Fibroblast of the aortic adventitia (primary cell): ENCODE measurements around the gene NRM. TPM values are rescaled to one million over a fixed set of nuclear protein-coding genes. Genes with fewer than 3 reads are reported as not detected.

Source experiments
- DNase-seq: peaks from one replicate; pipeline ENCODE4 v3.0.0-alpha.2; 2010; ENCODE audit warnings: low read depth
- H3K4me3 ChIP-seq: 2 replicates; pipeline ENCODE4 v1.5.1; 2011; ENCODE audit warnings: low read depth, mild to moderate bottlenecking, control low read depth, low read length, moderate library complexity
- total RNA-seq: library from RNA; depleted of rRNA; stranded (reverse); fragments of >200 nt; gene quantifications from 2 replicates; pipeline ENCODE4 v1.2.3, GENCODE V29; 2012; ENCODE audit warnings: low replicate concordance
- TF ChIP-seq, protein P1 (sequence below): IDR thresholded peaks from 2 replicates; pipeline ENCODE4 v1.5.1; 2011; ENCODE audit warnings: mild to moderate bottlenecking, low read length, control low read depth, inconsistent platforms; ENCODE audit not compliant: insufficient read depth

Gene NRM
- total RNA-seq, 1 donor, result 9.9 TPM

DNA sequence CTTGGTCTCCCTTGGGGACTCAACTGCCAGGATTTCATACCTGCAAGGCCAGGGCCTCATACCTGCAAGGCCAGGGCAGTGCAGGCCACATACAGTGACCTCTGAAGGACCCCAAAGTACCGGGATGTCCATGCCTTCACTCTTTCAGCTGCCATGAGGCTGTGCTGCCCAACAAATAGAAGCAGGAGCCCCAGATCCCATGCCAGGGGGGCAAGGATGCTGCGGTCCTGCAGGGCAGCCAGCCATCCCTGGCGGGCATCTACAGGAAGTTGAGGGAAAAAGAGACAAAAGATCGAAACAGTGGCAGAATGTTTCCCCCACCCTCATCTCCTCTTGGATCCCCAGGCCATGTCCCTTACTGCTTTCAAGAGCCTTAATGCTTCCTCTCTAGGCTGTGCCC lies 799 bp downstream of the NRM start:
- peak overlapping the region; percentile 92 for H3K4me3 ChIP-seq
- no peak for DNase-seq
- TF ChIP-seq, protein P1, sequence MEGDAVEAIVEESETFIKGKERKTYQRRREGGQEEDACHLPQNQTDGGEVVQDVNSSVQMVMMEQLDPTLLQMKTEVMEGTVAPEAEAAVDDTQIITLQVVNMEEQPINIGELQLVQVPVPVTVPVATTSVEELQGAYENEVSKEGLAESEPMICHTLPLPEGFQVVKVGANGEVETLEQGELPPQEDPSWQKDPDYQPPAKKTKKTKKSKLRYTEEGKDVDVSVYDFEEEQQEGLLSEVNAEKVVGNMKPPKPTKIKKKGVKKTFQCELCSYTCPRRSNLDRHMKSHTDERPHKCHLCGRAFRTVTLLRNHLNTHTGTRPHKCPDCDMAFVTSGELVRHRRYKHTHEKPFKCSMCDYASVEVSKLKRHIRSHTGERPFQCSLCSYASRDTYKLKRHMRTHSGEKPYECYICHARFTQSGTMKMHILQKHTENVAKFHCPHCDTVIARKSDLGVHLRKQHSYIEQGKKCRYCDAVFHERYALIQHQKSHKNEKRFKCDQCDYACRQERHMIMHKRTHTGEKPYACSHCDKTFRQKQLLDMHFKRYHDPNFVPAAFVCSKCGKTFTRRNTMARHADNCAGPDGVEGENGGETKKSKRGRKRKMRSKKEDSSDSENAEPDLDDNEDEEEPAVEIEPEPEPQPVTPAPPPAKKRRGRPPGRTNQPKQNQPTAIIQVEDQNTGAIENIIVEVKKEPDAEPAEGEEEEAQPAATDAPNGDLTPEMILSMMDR, result no peak

DNA sequence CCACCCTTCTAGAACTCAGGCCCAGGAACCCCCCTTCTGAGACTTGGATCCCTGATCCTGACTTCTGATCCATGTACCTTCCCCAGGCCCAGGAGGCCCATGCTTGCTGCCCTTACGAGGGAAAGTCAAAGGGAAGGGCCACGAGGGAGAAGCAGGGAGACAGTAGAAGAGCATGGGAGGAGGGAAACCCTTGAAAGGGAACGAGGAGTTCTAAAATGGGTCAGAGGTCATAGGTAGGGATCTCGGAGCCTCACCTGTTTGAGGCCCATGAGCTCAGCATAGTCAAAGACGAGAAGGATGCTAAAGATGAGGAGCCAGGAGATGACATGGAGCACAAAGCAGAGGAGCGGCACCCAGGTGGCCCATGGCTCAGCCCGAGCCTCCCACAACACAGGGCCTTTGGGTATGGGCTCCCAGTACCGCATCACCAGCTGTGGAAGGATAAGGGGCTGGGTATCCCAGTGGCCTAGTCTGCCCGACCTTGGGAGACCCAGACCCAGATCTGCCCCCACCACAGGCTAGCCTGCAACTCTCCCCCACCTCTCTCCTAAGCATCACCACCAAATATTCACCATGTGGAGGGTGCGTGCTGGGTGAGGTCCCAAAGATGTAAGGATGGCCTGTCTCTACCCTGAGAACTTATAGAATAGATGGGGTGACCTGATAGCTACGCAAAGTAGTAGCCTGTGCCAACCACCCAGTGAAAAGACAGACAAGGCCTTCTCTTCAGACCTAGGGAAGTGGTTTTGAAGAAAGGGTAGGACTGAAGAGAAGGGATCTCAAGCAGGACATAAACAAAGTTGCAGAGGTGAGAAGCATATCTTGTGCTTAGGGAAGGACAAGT lies 1.5 kb downstream of the NRM start:
- peak overlapping the region; percentile 93 for H3K4me3 ChIP-seq
- TF ChIP-seq, protein P1, result peak; percentile 0
- no peak for DNase-seq

DNA sequence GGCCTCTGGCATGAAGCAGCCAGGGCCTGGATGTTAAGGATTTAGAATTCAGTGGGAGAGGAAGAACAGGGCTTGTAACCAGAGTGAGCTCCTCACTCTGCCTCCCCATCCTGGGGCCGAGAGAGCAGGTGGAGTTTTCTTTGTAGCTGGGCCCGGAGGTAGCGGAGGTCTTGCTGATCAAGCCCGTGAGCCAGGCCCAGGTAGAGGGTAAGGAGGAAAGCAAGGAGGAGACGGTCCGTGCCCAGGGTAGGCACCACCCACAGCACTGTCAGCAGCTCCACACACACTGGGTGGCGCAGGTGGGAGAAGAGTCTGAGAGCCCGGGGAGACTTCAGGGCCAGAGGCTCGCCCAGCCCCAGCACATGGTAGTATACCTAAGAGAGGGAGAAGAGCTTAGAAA lies 2.2 kb downstream of the NRM start:
- peak overlapping the region; percentile 93 for H3K4me3 ChIP-seq
- DNase-seq, result no peak
- TF ChIP-seq, protein P1, result no peak

DNA sequence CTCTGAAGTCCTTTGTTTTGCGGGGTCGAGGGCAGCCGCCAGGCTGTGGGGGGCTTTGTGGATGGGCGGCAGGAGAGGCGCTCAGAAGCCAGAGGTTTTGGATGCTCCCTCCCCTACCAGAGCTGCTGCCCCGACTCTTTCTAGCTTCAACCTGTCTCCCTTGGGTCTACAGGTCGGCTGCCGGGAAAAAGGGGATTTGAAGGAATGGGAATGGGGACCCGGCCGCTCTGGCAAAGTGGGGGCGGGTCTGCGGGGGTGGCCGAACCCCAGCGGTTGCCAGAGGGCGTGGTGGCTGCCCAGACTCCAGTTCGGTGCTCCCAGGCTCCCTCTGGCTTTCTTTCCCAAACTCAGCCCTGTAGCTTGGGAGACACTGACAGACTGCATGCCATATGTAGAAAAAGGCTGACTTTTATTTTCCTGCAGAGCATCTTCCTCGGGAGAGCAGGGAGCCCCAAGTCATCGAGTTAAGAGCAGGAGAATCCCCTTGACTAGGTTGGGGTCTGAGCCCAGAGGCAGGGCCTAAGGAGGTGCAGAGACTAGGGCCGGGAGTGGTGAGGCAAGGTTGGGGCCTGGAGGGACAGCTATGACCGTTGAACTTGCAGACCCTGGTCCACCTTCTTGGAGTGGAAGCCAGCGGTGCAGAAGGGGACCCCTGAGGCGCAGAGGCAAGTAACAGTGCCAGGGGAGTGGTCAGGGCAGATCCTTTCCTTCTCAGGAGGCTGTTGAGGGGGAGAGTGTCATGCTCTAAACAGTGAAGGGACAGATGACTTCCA lies 2.9 kb downstream of the NRM start:
- TF ChIP-seq, protein P1, result peak; percentile 41
- peak overlapping the region; percentile 93 for H3K4me3 ChIP-seq
- peak; percentile 59 for DNase-seq

DNA sequence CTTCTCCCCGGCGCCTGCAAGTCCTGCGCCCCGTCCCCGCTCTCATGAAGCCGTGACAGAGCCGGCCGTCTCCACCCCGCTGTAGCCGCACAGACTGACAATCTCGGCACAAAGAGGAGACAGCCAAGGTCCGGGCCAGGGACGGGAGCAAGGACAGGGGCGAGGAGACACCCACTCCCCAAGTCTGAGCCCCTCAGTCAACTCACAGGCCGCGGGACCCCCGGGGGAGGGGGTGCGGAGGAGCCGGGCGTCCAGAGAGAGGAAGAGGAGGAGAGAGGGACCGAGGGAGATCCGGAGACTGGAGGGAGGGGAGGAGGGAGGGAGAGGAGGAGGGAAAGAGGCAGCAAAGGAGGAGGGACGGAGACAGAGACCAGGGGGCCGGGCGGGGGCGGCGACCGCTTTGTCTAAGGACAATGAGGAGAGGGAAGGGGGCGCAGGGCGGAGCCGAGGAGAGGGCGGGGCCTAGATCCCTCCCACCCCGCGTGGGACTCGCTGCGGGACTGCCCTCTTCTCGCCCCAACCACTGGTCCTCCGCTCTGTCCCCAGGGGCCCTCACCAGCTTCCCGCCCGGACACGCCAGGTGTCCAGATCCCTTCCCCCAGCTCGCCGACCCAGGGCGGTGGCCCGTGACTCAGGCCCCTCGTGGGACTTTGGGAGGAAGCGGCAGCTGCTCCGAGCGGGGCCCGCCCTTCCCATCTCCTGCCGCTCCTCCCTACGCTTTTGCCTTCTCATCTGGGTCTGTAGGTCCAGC lies 3.7 kb downstream of the NRM start:
- H3K4me3 ChIP-seq, result peak overlapping the region; percentile 93
- TF ChIP-seq, protein P1, result no peak
- DNase-seq, result peak; percentile 98
